HT-29 (cell line): ENCODE results near the gene MOGAT1. TPM values are rescaled to one million over a fixed set of nuclear protein-coding genes. Genes with fewer than 3 reads are reported as not detected.
"Not testable (repeated sequence)": the region's sequence is repeated elsewhere in the genome, so short reads cannot be mapped to it uniquely, and the experiment has no call there.

ENCODE experiments used
- DNase-seq: peaks from one replicate; pipeline ENCODE4 v3.0.0-alpha.2; 2015; ENCODE audit warnings: low spot score
- total RNA-seq: library from RNA; depleted of rRNA; stranded (reverse); fragments of >200 nt; shearing (Covaris generic); gene quantifications from 2 replicates; pipeline ENCODE4 v1.2.3, GENCODE V29; 2014; rRNA removed

Gene MOGAT1
- total RNA-seq, 1 experiment from 2014 or later = not detected

DNA sequence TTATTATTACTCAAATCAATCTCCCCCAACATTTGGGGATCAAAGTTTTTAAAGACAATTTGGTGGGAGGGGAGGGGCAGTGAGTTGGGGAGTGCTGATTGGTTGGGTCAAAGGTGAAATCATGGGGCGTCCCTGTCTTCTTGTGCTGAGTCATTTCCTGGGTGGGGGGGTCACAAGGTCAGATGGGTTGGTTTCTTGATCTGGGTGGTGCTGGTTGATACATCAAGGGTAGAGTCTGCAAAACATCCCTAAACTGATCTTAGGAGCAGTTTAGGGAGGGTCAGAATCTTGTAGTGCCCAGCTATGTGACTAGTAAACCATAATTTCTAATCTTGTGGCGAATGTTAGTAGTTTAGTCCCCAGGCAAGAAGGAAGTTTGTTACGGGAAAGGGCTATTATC lies 67.4 kb downstream of the MOGAT1 start:
- DNase-seq = peak; percentile 32

DNA sequence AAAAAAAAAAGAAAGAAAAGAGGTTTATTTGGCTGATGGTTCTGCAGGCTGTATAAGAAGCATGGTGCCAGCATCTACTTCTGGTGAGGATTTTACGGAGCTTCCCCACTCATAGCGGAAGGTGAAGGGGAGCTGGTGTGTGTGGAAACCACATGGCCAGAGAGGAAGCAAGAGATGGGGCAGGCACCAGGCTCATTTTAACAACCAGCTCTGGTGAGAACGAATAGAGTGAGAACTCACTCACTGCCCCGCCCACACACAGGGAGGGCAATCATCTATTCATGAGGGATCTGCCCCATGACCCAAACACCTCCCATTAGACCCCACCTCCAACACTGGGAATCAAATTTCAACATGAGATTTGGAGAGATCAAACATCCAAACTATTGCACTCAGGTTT lies 68.5 kb downstream of the MOGAT1 start:
- no peak for DNase-seq

DNA sequence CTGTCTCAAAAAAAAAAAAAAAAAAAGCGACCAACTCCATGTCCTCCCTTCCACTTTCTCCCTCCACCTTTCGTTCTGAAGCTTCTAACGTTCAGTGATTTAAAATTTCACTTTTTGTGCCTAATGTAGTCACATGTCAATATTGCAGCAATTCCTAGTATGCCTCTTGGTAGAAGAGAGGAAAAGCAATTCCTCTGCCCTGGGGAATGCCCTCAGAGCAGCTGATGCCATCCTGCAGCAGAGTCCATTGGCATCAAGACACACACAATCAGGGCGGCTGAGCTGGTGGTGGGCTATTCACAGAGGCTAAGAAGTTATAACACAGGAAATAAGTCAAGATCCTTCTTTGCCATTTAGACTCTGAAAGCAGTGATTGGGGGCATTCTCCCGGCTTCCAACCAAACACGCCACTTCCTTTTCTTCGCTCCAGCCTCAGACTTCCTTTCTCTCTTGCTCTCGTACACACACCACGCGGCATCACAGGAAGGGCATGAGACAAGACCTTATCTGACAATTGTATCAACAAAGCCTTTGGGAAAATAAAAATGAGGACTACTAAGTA lies 71.9 kb downstream of the MOGAT1 start:
- no peak for DNase-seq

DNA sequence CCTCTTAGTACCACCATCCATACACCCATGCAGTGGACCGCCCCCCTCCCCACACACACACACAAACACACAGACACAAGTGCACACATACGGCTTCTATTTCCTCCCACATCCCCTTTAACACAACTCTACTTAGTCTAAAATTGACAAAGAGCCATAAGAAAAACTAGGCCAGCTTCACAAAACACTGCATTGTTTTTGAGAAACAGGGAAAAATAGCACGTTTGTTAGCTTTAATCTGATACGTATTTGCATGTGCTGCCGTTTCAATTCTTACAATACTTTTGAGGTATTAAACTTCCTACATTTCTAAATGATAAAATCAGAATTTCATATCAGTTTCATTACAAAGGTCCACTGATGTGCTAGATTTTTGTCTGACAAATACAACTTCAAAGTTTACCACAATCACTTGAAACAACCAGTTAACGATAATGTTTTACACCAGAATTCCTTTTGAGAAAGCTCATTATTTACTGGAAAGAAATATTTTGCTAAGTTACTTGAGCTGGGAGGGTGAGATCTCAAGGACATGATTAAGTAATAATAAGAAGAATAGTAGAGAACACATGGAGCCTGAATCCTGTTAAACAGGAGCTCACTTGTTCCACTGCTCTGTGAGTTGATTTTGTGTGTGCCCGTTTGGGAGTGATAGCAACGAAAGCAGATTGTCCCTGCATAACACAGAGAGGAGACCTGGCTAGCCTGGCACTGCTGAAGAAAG lies 74.5 kb downstream of the MOGAT1 start:
- DNase-seq = no peak

DNA sequence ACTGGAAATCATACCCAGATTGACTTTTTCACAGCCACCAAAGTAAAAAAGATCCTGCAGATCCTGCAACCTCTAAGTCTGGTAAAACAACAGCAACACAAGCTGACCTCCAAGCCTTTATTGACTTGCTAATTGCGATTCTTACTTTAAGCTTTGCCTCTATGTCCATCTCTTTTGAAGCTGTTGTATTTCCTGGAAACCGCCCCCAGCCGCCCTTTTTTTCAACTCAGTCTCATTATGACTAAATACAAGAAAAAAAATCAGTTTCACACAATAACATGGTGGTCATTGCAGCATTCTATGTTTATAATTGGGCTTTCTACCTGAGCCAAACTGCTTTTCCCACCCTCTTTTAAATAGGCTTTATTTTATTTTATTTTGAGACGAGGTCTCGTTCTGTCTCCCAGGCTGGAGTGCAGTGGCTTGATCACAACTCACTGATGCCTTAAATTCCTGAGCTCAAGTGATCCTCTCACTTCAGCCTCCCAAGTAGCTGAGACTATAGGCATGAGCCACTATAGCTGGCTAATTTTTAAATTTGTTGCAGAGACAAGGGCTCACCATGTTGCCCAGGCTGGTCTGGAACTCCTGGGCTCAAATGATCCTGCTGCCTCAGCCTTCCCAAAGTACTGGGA lies 76.2 kb downstream of the MOGAT1 start:
- DNase-seq = no peak

DNA sequence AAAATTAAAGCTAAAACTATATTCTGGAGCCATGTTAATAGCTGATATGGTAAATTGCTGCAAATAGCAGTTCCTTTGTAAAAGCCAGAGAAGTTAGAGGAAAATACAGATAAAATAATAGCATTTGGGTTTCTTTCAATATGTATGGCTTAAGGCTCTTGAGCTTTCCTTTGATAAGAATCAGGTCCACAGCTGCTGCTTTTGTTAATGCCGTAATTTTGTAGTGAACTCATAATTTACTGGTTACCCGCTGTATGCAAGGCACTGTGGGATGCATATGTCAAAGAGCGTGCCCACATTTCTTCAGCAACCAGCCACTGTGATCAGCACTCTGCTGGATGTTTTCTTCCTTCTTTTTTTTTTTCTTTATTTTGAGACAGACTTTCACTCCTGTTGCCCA lies 79.1 kb downstream of the MOGAT1 start:
- DNase-seq = no peak

DNA sequence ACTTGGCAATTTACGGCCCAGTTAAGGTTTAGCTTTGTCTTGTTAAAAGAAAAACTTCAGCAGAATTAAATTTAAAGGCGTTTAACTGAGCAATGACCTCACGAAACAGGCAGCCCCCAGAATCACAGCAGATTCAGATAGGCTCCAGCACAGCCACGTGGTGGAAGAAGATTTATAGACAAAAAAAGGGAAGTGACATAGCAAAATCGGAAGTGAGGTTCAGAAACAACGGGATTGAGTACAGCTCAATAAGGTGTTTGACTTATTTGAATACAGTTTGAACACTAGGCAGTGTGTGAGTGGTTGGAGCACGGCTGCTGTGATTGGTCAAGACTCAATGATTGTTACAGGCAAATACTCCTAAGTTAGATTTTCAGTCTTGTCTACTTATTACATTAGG lies 79.8 kb downstream of the MOGAT1 start:
- no peak for DNase-seq

DNA sequence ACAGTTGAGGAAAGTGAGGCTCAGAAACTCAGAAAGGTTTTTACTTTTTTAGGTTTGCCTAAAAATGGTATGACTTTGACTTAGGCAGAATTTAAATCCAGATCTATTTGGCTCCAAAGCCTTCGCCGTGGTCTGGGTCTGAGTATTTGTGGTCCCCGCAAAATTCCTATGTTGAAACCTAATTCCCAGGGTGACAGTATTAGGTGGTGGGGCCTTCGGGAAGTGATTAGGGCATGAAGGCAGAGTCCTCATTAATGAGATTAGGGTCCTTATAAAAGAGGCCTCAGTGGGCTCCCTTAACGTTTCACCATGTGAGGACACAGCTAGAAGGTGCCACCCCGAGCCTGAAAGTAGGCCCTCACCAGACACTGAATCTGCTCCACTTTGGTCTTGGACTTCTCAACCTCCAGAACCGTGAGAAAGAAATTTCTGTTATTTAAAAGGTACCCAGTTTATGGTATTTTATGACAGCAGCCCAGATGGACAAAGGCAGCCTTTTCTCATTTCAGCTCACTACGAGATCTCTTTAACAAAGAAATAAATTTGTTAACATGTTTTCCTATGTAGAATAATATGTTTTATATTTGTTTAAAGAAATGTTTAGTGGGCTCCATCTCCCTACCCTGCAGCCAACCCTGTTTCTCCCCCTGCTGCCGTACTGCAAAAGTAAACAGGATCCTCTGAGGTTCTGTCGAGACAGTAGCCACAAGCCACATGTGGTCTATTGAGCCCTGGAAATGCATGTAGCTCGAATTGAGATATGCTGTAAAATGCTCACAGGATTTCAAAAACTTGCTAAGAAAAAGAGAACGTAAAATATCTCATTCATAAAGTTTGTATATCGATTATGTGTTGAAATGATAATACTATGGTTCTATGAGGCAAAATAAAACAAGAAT lies 80.6 kb downstream of the MOGAT1 start:
- no peak for DNase-seq

DNA sequence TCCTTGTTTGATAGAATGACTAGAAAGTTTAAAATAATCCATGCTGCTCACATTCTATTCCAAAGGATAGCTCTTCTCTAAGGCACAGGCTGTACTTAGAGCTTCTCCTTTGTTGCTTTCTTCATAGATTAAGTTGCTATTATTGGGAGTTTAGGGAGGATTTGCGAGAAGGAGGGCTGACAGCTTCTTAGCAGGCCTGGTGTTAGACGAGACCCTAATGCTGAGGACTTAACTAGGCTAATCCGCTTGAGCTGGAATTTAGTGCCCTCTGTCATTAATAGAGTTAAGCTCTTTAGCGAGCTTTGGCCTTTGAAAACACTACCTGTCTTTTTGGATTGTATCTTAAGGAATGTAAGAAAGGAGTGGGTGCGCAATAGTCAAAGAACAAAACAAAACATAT lies 81.3 kb downstream of the MOGAT1 start:
- DNase-seq = no peak

DNA sequence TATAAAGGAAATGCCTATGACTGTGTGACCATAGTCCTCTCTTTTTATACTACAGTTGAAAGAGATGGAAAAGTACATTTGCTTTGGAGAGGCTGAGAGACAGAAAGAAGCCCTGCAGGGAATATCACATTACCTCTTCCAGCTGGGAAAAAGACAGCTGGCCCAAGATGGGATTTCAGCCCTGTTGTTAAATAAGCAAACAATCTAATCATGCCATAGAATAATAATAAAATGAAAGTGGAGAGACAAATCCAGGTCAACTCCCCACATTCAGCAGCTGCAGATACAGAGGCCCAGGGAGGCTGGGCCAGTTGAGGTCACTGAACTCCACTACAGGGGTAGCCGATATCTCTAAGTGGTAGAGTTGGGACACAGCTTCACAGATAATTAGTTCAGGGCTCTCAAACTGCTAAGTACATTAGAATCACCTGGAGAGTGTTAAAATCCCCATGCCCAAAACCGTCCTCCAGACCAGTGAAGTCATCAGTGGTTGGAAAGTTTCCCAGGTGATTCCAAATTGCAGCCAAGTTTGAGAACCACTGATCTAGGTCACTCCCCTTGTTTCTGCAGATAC lies 81.9 kb downstream of the MOGAT1 start:
- no peak for DNase-seq

DNA sequence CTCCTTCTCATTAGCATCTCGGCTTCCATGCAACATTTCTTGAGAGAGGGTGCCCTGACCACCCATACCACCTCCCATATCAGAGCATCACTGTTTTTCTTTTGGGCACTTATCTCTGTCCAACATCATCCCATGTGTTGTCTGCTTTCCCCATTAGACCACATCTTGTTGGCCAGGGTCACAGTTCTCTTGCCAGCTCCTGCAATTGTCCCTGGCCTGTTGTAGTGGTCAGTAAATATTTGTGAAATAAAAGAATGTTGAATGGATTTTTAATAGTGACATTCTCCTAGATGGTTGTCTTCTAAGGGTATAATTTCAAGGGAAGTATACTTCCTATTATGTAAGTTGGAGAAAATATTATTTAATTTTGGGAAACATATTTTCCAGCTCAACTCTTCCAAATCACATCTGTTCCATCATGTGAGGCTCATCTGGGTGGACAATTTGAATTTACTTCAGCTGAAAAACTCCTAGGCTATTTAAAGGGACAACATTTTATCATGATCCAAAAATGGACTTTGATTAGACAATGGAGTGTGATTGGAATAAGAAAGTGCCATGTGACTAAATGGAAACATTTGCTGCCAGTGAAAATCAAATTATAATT lies 83.0 kb downstream of the MOGAT1 start:
- no peak for DNase-seq

DNA sequence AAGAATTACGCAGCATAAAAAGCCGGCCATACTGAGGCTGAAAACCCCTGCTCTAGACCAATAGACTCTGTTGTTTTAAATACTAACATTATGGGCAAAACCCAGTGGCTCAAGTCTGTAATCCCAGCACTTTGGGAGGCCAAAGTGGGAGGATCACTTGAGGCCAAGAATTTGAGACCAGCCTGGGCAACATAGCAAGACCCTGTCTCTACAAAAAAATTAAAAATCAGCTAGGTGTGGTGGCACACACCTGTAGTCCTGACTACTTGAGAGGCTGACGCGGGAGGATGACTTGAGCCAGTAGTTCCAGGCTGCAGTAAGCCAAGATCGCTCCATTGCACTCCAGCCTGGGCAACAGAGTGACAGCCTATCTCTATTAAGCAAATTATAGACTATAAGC lies 84.1 kb downstream of the MOGAT1 start:
- not testable (repeated sequence) for DNase-seq

DNA sequence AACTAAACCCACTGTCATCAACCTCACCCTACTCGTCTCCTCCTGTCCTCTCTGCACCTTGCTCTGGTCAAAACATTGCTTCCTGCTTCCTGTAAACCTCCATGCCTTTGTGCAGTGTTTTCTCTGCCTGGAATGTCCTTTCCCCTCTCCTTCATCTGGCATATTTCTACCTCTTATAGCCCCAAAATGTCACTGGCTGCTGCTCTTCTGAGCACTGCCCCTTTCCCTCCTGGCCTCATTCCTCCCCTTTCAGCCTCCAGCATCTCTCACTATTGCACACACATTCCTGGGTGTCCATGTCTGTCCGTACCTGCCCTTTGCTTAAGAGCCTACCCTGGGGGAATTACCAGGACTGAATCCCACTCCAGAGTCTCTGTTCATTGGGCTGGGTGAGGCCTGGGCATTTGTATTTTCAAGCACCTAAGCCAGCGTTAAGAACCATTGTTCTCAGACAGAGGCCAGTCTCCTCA lies 84.9 kb downstream of the MOGAT1 start:
- DNase-seq = no peak

DNA sequence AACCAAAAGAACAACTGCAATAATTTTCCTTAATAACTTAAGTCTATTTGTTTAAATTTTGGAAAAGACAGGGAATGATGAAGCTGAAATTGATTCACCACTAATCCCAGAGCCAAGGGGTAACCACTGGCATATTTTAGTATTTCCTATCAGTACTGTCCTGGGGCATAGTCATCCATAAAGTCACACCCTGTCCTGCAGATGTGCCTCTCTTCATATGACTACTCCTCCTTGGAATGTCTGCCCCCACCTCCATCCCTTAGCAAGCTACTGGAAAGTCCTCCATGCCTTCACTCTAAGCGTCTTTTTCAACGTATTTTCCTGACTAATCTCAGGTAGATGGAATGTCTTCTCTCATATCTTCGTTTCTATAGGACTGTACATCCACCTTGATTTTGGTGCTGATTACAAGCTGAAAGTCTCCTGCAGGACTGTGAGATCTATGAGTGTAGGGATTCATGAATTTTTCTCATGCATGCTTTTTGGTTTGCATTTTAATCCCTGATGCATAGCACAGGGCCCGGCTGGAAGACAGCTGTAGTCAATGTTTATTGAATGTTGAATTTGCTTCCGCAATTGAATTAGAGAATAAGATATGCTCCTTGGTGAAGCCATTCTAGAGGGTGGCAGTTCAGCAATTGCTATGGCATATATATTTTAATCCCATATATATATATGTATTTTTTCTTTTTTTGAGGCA lies 85.6 kb downstream of the MOGAT1 start:
- no peak for DNase-seq

Other genes with a start within 250 kb of the MOGAT1 start
- gene SGPP2, start 247.1 kb upstream of the MOGAT1 start, total RNA-seq = 16.9 and 23.6 TPM in 2 replicates
- gene FARSB, start 15.6 kb upstream of the MOGAT1 start, total RNA-seq = 10.0 and 11.1 TPM in 2 replicates
- gene ACSL3, start 189.4 kb downstream of the MOGAT1 start, total RNA-seq = 143 and 163 TPM in 2 replicates